SK-N-MC (cell line): Measurements from ENCODE around the gene TUBAL3.

Experiments
- EZH2 ChIP-seq: fragments of 200-600 bp; sonication (generic); IDR thresholded peaks from one replicate; pipeline ENCODE4 v1.6.1; 2017; ENCODE audit warnings: antibody characterized with exemption
- POLR2AphosphoS5 ChIP-seq: IDR thresholded peaks from 2 replicates; pipeline ENCODE4 v1.6.1; 2012; ENCODE audit warnings: mild to moderate bottlenecking, low read depth, low read length, borderline replicate concordance

DNA sequence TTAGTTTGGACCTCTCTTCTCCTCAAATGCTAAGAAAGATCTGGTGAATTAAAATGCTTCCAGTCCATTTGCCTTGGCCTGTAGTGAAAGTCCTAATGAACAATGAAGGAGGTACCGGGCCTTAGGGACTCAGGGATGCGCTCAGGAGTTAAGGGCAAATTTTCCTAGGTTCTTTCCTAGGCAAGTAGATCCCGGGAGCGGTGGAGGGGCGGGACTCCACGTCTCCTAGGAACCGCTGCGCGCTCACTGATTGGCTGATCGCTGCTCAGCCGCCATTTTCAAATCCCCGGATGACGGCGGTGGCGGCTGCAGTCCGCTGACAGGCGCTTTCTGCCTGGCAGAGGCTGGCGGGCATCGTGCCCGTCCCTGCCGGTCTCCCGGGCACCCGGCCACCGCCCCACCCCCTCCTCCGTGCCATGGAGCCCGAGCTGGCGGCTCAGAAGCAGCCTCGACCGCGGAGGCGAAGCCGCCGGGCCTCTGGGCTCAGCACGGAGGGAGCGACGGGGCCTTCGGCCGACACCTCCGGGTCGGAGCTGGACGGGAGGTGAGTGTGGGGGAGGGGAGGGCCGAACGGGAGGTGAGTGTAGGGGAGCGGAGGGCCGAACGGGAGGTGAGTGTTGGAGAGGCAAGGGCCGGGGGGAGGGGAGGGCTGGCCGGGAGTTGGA lies 7.8 kb upstream of the TUBAL3 start, which contains the start of gene NET1:
- TF ChIP-seq POLR2AphosphoS5 (peak; percentile 54; the same call in 1 of the 2 replicates), EZH2 (no peak)
